Measurements from ENCODE around the gene CYLD. TPM values are rescaled to one million over a fixed set of nuclear protein-coding genes. Genes with fewer than 3 reads are reported as not detected.

The CYLD gene
- polyA plus RNA-seq, 1 donor from 2014 or later = 27.6 TPM

DNA sequence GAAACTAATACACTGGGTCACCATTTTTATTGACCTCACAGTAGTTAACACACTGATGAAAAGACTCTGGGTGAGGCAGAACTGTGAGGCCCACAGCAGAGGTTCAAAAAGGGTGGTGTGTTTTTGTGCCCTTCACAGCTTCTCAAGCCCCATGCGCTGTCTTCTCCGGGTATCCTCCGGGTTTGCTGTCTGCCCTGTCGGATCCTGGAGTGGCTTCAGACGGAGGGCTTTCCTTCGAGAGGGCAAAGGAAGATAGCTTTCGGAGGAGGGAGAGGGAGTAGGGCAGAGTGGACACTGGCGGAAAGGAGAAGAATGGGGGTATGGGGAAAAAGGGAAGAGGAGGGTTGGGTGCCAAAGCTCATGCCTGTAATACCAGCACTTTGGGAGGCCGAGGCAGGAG lies 80.8 kb downstream of the CYLD start:
- Histone ChIP-seq H3K27ac (ENCODE audit: low read length) (no peak overlapping the region), H3F3A (ENCODE audit: insufficient read depth, low read length, poor library complexity, severe bottlenecking) (no peaks in the 10 kb centered on the region), H3K9me3 (ENCODE audit: low read length) (no peaks in the 10 kb centered on the region), H4K20me1 (ENCODE audit: insufficient read depth) (no peaks in the 10 kb centered on the region), H3K4me3 (ENCODE audit: low read length) (no peak overlapping the region), H3K27me3 (ENCODE audit: insufficient read depth, low read depth, low read length) (no peaks in the 10 kb centered on the region), H2AFZ (ENCODE audit: low read depth, low read length) (no peak overlapping the region), H3K4me2 (ENCODE audit: low read length) (no peak overlapping the region), H3K36me3 (ENCODE audit: insufficient read depth, low read length) (no peaks in the 10 kb centered on the region), H3K79me2 (replicated peaks; ENCODE audit: insufficient read depth, low read length) (no peaks in the 10 kb centered on the region), H3K9me2 (ENCODE audit: insufficient read depth, low read length) (no peaks in the 10 kb centered on the region), H3K9ac (ENCODE audit: low read length) (no peak overlapping the region)
- TF ChIP-seq, protein P1, sequence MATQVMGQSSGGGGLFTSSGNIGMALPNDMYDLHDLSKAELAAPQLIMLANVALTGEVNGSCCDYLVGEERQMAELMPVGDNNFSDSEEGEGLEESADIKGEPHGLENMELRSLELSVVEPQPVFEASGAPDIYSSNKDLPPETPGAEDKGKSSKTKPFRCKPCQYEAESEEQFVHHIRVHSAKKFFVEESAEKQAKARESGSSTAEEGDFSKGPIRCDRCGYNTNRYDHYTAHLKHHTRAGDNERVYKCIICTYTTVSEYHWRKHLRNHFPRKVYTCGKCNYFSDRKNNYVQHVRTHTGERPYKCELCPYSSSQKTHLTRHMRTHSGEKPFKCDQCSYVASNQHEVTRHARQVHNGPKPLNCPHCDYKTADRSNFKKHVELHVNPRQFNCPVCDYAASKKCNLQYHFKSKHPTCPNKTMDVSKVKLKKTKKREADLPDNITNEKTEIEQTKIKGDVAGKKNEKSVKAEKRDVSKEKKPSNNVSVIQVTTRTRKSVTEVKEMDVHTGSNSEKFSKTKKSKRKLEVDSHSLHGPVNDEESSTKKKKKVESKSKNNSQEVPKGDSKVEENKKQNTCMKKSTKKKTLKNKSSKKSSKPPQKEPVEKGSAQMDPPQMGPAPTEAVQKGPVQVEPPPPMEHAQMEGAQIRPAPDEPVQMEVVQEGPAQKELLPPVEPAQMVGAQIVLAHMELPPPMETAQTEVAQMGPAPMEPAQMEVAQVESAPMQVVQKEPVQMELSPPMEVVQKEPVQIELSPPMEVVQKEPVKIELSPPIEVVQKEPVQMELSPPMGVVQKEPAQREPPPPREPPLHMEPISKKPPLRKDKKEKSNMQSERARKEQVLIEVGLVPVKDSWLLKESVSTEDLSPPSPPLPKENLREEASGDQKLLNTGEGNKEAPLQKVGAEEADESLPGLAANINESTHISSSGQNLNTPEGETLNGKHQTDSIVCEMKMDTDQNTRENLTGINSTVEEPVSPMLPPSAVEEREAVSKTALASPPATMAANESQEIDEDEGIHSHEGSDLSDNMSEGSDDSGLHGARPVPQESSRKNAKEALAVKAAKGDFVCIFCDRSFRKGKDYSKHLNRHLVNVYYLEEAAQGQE (IDR thresholded peaks at IDR 0.05; ENCODE audit: borderline replicate concordance) = no peak
- TF ChIP-seq MXI1 (conservative IDR thresholded peaks at IDR 0.05; ENCODE audit: poor library complexity, severe bottlenecking) = no peak
- no peak for TF ChIP-seq EZH2 (IDR thresholded peaks at IDR 0.05; ENCODE audit: borderline replicate concordance, insufficient read depth, low read length, poor library complexity, severe bottlenecking)
- TF ChIP-seq, protein P2, sequence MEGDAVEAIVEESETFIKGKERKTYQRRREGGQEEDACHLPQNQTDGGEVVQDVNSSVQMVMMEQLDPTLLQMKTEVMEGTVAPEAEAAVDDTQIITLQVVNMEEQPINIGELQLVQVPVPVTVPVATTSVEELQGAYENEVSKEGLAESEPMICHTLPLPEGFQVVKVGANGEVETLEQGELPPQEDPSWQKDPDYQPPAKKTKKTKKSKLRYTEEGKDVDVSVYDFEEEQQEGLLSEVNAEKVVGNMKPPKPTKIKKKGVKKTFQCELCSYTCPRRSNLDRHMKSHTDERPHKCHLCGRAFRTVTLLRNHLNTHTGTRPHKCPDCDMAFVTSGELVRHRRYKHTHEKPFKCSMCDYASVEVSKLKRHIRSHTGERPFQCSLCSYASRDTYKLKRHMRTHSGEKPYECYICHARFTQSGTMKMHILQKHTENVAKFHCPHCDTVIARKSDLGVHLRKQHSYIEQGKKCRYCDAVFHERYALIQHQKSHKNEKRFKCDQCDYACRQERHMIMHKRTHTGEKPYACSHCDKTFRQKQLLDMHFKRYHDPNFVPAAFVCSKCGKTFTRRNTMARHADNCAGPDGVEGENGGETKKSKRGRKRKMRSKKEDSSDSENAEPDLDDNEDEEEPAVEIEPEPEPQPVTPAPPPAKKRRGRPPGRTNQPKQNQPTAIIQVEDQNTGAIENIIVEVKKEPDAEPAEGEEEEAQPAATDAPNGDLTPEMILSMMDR (IDR thresholded peaks at IDR 0.05; ENCODE audit: poor library complexity, severe bottlenecking) = no peak
- TF ChIP-seq TAF1 (IDR thresholded peaks at IDR 0.05; ENCODE audit: low read depth) = no peak

DNA sequence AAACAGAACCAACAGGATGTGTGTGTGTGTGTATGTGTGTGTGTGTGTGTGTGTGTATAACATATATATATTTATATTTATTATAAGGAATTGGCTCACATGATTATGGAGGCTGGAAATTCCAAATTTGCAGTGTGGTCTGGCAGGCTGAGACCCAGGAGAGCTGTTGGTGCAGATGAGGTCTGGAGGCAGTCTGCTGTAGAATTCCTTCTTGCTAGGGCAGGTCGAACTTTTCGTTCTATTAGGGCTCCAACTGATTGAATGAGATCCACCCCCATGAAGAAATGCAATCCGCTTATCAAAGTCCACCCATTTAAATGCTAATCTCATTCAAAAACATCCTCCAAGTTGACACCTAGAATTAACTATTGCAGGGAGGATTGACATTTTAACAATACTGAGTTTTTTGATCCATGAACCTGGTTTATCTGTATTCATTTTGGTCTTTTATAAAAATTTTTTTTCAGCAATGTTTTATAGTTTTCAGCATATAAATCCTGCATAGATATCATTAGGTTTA lies 85.0 kb downstream of the CYLD start:
- Histone ChIP-seq H3K9me2 (ENCODE audit: insufficient read depth, low read length) (no peaks in the 10 kb centered on the region), H3K4me2 (ENCODE audit: low read length) (no peak overlapping the region), H3K36me3 (ENCODE audit: insufficient read depth, low read length) (no peaks in the 10 kb centered on the region), H3K9me3 (ENCODE audit: low read length) (no peaks in the 10 kb centered on the region), H3K79me2 (replicated peaks; ENCODE audit: insufficient read depth, low read length) (no peaks in the 10 kb centered on the region), H3F3A (ENCODE audit: insufficient read depth, low read length, poor library complexity, severe bottlenecking) (no peaks in the 10 kb centered on the region), H3K27me3 (ENCODE audit: insufficient read depth, low read depth, low read length) (no peaks in the 10 kb centered on the region), H2AFZ (ENCODE audit: low read depth, low read length) (no peak overlapping the region), H3K27ac (ENCODE audit: low read length) (no peak overlapping the region), H4K20me1 (ENCODE audit: insufficient read depth) (no peaks in the 10 kb centered on the region), H3K4me3 (ENCODE audit: low read length) (no peak overlapping the region), H3K9ac (ENCODE audit: low read length) (no peak overlapping the region)
- TF ChIP-seq POLR2AphosphoS5 (IDR thresholded peaks at IDR 0.05) = no peak
- no peak for TF ChIP-seq SMC3 (conservative IDR thresholded peaks at IDR 0.05; ENCODE audit: poor library complexity)
- no peak for TF ChIP-seq MXI1 (conservative IDR thresholded peaks at IDR 0.05; ENCODE audit: poor library complexity, severe bottlenecking)
- TF ChIP-seq, protein P1 (IDR thresholded peaks at IDR 0.05; ENCODE audit: borderline replicate concordance) = no peak
- TF ChIP-seq, protein P2 (IDR thresholded peaks at IDR 0.05; ENCODE audit: poor library complexity, severe bottlenecking) = no peak
- TF ChIP-seq EP300 (conservative IDR thresholded peaks at IDR 0.05; ENCODE audit: poor library complexity, severe bottlenecking) = no peak
- TF ChIP-seq RAD21 (conservative IDR thresholded peaks at IDR 0.05) = no peak
- TF ChIP-seq TAF1 (IDR thresholded peaks at IDR 0.05; ENCODE audit: low read depth) = no peak
- no peak for TF ChIP-seq EZH2 (IDR thresholded peaks at IDR 0.05; ENCODE audit: borderline replicate concordance, insufficient read depth, low read length, poor library complexity, severe bottlenecking)

Data from neural cell (in vitro differentiated cells).